Neural cell (in vitro differentiated cells): ENCODE results near the gene SFMBT2. TPM values are rescaled to one million over a fixed set of nuclear protein-coding genes. Genes with fewer than 3 reads are reported as not detected.

Experiments used
- H2AFZ ChIP-seq: fragments of 200-600, 300-800 bp; sonication (generic), shearing (Covaris generic); 2 replicates; pipeline ENCODE4 v1.6.0; 2014; ENCODE audit warnings: low read depth, mild to moderate bottlenecking, antibody characterized with exemption, low read length, moderate library complexity
- H3F3A ChIP-seq: fragments of 200-600 bp; shearing (Covaris generic); 2 replicates; pipeline ENCODE4 v1.6.1; 2016; ENCODE audit warnings: mild to moderate bottlenecking, moderate library complexity, mixed read lengths, antibody characterized with exemption, low read length; ENCODE audit not compliant: insufficient read depth, poor library complexity, severe bottlenecking
- H3K27ac ChIP-seq: fragments of 200-600, 300-800 bp; sonication (generic), shearing (Covaris generic); 2 replicates; pipeline ENCODE4 v1.5.1; 2014; ENCODE audit warnings: mild to moderate bottlenecking, low read length, moderate library complexity
- H3K27me3 ChIP-seq: fragments of 300-800, 200-600 bp; sonication (generic), shearing (Covaris generic); 2 replicates; pipeline ENCODE4 v1.6.0; 2014; ENCODE audit warnings: mild to moderate bottlenecking, low read depth, low read length, moderate library complexity; ENCODE audit not compliant: insufficient read depth
- H3K36me3 ChIP-seq: fragments of 300-800, 200-600 bp; sonication (generic), shearing (Covaris generic); 2 replicates; pipeline ENCODE4 v1.5.1; 2014; ENCODE audit warnings: mild to moderate bottlenecking, antibody characterized with exemption, low read length, moderate library complexity; ENCODE audit not compliant: insufficient read depth
- H3K4me2 ChIP-seq: fragments of 300-800, 200-600 bp; sonication (generic), shearing (Covaris generic); 2 replicates; pipeline ENCODE4 v1.6.0; 2014; ENCODE audit warnings: mild to moderate bottlenecking, low read length
- H3K4me3 ChIP-seq: fragments of 300-800, 200-600 bp; sonication (generic), shearing (Covaris generic); 2 replicates; pipeline ENCODE4 v1.5.1; 2014; ENCODE audit warnings: mild to moderate bottlenecking, low read length, moderate library complexity
- H3K79me2 ChIP-seq: fragments of 200-600 bp; shearing (Covaris generic); replicated peaks from 2 replicates; pipeline ENCODE4 v1.6.0; 2014; ENCODE audit warnings: mild to moderate bottlenecking, low read length, moderate library complexity; ENCODE audit not compliant: insufficient read depth
- H3K9ac ChIP-seq: fragments of 300-800, 200-600 bp; sonication (generic), shearing (Covaris generic); 2 replicates; pipeline ENCODE4 v1.6.1; 2016; ENCODE audit warnings: mild to moderate bottlenecking, low read length, mixed read lengths
- H3K9me2 ChIP-seq: fragments of 200-600 bp; shearing (Covaris generic); 2 replicates; pipeline ENCODE4 v1.6.1; 2016; ENCODE audit warnings: mild to moderate bottlenecking, low read length, mixed read lengths; ENCODE audit not compliant: insufficient read depth
- H3K9me3 ChIP-seq: fragments of 200-600, 300-800 bp; sonication (generic), shearing (Covaris generic); 2 replicates; pipeline ENCODE4 v1.6.1; 2016; ENCODE audit warnings: mild to moderate bottlenecking, mixed run types, low read length, moderate library complexity, mixed read lengths
- H4K20me1 ChIP-seq: fragments of 200-600 bp; shearing (Covaris generic); 2 replicates; pipeline ENCODE4 v1.6.1; 2016; ENCODE audit warnings: mild to moderate bottlenecking, mixed run types; ENCODE audit not compliant: insufficient read depth
- CTCF ChIP-seq: fragments of 450-650 bp; IDR thresholded peaks from 2 replicates; pipeline ENCODE4 v1.5.1; 2014; ENCODE audit warnings: antibody characterized with exemption, mild to moderate bottlenecking, moderate library complexity; ENCODE audit not compliant: poor library complexity, severe bottlenecking
- EP300 ChIP-seq: fragments of 450-650 bp; conservative IDR thresholded peaks from 2 replicates; pipeline ENCODE4 v1.6.1; 2014; ENCODE audit warnings: antibody characterized with exemption, mild to moderate bottlenecking, moderate library complexity; ENCODE audit not compliant: poor library complexity, severe bottlenecking
- EZH2 ChIP-seq: fragments of 200-600, 300-800 bp; shearing (Covaris generic), sonication (generic); IDR thresholded peaks from 2 replicates; pipeline ENCODE4 v1.6.1; 2014; ENCODE audit warnings: antibody characterized with exemption, low read length, borderline replicate concordance, mild to moderate bottlenecking; ENCODE audit not compliant: insufficient read depth, poor library complexity, severe bottlenecking
- MXI1 ChIP-seq: fragments of 450-650 bp; conservative IDR thresholded peaks from 2 replicates; pipeline ENCODE4 v1.6.1; 2014; ENCODE audit warnings: antibody characterized with exemption, mild to moderate bottlenecking; ENCODE audit not compliant: poor library complexity, severe bottlenecking
- POLR2AphosphoS5 ChIP-seq: IDR thresholded peaks from 2 replicates; pipeline ENCODE4 v1.6.1; 2012
- RAD21 ChIP-seq: fragments of 450-650 bp; conservative IDR thresholded peaks from 2 replicates; pipeline ENCODE4 v1.6.1; 2014; ENCODE audit warnings: antibody characterized with exemption, mild to moderate bottlenecking, moderate library complexity
- REST ChIP-seq: IDR thresholded peaks from 2 replicates; pipeline ENCODE4 v1.6.1; 2012; ENCODE audit warnings: borderline replicate concordance
- SMC3 ChIP-seq: fragments of 450-650 bp; conservative IDR thresholded peaks from 2 replicates; pipeline ENCODE4 v1.6.1; 2014; ENCODE audit warnings: antibody characterized with exemption, mild to moderate bottlenecking, moderate library complexity; ENCODE audit not compliant: poor library complexity
- TAF1 ChIP-seq: IDR thresholded peaks from 2 replicates; pipeline ENCODE4 v1.6.1; 2012; ENCODE audit warnings: low read depth
- polyA plus RNA-seq: library from polyadenylated mRNA; depleted of rRNA; stranded (reverse); fragments of >200 nt; gene quantifications from 2 replicates; pipeline ENCODE4 v1.2.3, GENCODE V29; 2014

Gene SFMBT2
- polyA plus RNA-seq, 1 donor from 2014 or later, result 1.3 TPM

- Histone ChIP-seq H2AFZ (no peak overlapping the region), H3K9me3 (no peaks in the 10 kb centered on the region), H4K20me1 (no peaks in the 10 kb centered on the region), H3K27ac (no peak overlapping the region), H3F3A (no peaks in the 10 kb centered on the region), H3K4me3 (no peak overlapping the region), H3K36me3 (no peaks in the 10 kb centered on the region), H3K9me2 (no peaks in the 10 kb centered on the region), H3K79me2 (no peaks in the 10 kb centered on the region), H3K9ac (no peak overlapping the region), H3K4me2 (no peak overlapping the region), H3K27me3 (no peaks in the 10 kb centered on the region)
- no peak for TF ChIP-seq TAF1
- TF ChIP-seq CTCF, result no peak
- no peak for TF ChIP-seq POLR2AphosphoS5
- TF ChIP-seq REST, result no peak
- no peak for TF ChIP-seq RAD21
- no peak for TF ChIP-seq EP300
- no peak for TF ChIP-seq MXI1
- no peak for TF ChIP-seq SMC3
- TF ChIP-seq EZH2, result no peak
These were observed 133.0 kb downstream of the SFMBT2 start for GRCh38 chr10:7277867-7278266.

- no peaks in the 10 kb centered on the region for H3K9me3 ChIP-seq
- no peaks in the 10 kb centered on the region for H3K9me2 ChIP-seq
- no peaks in the 10 kb centered on the region for H3F3A ChIP-seq
- no peak overlapping the region for H2AFZ ChIP-seq
- no peak overlapping the region for H3K9ac ChIP-seq
- H3K79me2 ChIP-seq, result no peaks in the 10 kb centered on the region
- H3K27ac ChIP-seq, result no peak overlapping the region
- no peaks in the 10 kb centered on the region for H4K20me1 ChIP-seq
- no peak overlapping the region for H3K4me3 ChIP-seq
- no peaks in the 10 kb centered on the region for H3K27me3 ChIP-seq
- TF ChIP-seq TAF1 (no peak), EZH2 (no peak), REST (no peak)
- H3K36me3 ChIP-seq, result no peaks in the 10 kb centered on the region
- no peak overlapping the region for H3K4me2 ChIP-seq
These were observed 133.4 kb downstream of the SFMBT2 start for GRCh38 chr10:7277432-7277831.
